Measurements from ENCODE around the gene C1orf74. TPM values are rescaled to one million over a fixed set of nuclear protein-coding genes. Genes with fewer than 3 reads are reported as not detected.
A peak's percentile ranks its signal among the peaks of the same experiment; 100 is the strongest.

Gene C1orf74
- total RNA-seq, 2 experiments from 2014 or later, result 3.7 to 4.3 TPM

DNA sequence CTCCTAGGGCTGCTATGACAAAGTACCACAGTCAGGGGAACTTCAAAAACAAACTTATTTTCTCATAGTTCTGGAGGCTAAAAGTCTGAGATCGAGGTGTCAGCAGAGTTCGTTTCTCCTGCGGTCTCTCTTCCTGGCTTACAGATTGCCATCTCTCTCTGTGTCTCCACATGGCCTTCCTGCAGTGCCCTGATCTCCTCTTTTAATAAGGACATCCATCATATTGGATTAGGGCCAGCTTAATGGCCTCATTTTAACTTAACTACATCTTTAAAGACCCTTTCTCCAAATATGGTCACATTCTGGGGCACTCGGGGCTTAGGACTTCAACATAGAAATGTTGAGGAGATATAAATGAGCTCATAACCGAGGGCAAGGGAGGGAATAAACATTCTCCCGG lies 12.2 kb downstream of the C1orf74 start:
- ChIA-PET POLR2A (interaction anchor here (1.2 kb wide), 1 partner anchor 16 kb away, joined by 4 read pairs; the partner anchor contains the start of gene TRAF3IP3), CTCF (interaction anchor here (0.7 to 2.7 kb wide), 6 partner anchors 15 to 189 kb away, joined by 3 to 13 read pairs (median 5); partner anchors contain the start of gene UTP25)
- intact Hi-C loops (cut with DNase I, micrococcal nuclease), result no loop called here
- peaks cover 46% of the 10 kb centered on the region for H3K36me3 Mint-ChIP-seq (ENCODE audit: low read depth)
- no peaks in the 10 kb centered on the region for H3K27me3 Mint-ChIP-seq
- H3K4me3 Mint-ChIP-seq, result no peak overlapping the region
- H3K9me3 Mint-ChIP-seq (ENCODE audit: low read depth), result no peaks in the 10 kb centered on the region
- DNase-seq (no peak), ATAC-seq (no peak)
- H3K4me1 Mint-ChIP-seq, result peaks cover 39% of the 10 kb centered on the region
- H3K27ac Mint-ChIP-seq, result no peak overlapping the region

- POLR2A ChIA-PET, result no interaction called here
- peaks cover 51% of the 10 kb centered on the region for H3K4me1 Mint-ChIP-seq
- H3K27ac Mint-ChIP-seq, result no peak overlapping the region
- H3K36me3 Mint-ChIP-seq (ENCODE audit: low read depth), result peaks cover 48% of the 10 kb centered on the region
- no peaks in the 10 kb centered on the region for H3K9me3 Mint-ChIP-seq (ENCODE audit: low read depth)
- ATAC-seq (no peak), DNase-seq (no peak)
- intact Hi-C loops (cut with DNase I, micrococcal nuclease), result no loop called here
- no peak overlapping the region for H3K4me3 Mint-ChIP-seq
- CTCF ChIA-PET, result interaction anchor here (0.7 to 5.7 kb wide), 5 partner anchors 14 to 169 kb away, joined by 3 to 75 read pairs (median 24); partner anchors contain the start of gene TRAF3IP3
- no peaks in the 10 kb centered on the region for H3K27me3 Mint-ChIP-seq
These were observed 13.5 kb downstream of the C1orf74 start for GRCh38 chr1:209770636-209771415.

DNA sequence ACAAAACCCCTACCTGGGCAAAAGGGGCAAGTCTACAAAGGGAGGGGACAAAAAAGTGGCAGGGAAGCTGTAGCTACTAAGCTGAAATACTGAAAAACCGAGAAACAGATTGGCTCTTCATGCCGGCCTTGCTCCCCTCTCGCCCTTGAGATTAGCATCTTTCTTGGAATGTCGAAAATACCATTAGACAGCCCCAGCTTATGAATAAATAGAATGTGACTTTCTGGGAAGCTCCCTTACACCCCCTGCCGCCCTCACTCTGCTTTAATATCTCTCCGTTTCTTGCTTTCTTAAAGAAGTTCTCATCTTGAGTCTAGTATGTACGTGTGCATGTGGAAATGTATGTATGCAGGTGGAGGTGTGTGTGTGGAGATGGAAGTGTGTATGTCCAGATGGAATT lies 14.4 kb downstream of the C1orf74 start:
- Mint-ChIP-seq H3K4me3 (no peak overlapping the region), H3K9me3 (ENCODE audit: low read depth) (no peaks in the 10 kb centered on the region), H3K4me1 (peaks cover 52% of the 10 kb centered on the region), H3K27me3 (no peaks in the 10 kb centered on the region), H3K27ac (no peak overlapping the region), H3K36me3 (ENCODE audit: low read depth) (peaks cover 46% of the 10 kb centered on the region)
- DNase-seq (no peak), ATAC-seq (no peak)
- CTCF ChIA-PET, result interaction anchor here (0.7 to 5.7 kb wide), 10 partner anchors 10 to 203 kb away, joined by 3 to 75 read pairs (median 10); partner anchors contain the start of genes C1orf74, TRAF3IP3 and UTP25
- intact Hi-C loops (cut with DNase I, micrococcal nuclease), result loop anchor here (1.0 to 5.0 kb wide), 4 partner anchors 14 to 562 kb away; partner anchors contain the start of gene C1orf74 (in 2 of the 2)
- POLR2A ChIA-PET, result interaction anchor here (0.6 to 3.2 kb wide), 5 partner anchors 14 to 630 kb away, joined by 3 to 28 read pairs (median 16); partner anchors contain the start of genes C1orf74 and TRAF3IP3

DNA sequence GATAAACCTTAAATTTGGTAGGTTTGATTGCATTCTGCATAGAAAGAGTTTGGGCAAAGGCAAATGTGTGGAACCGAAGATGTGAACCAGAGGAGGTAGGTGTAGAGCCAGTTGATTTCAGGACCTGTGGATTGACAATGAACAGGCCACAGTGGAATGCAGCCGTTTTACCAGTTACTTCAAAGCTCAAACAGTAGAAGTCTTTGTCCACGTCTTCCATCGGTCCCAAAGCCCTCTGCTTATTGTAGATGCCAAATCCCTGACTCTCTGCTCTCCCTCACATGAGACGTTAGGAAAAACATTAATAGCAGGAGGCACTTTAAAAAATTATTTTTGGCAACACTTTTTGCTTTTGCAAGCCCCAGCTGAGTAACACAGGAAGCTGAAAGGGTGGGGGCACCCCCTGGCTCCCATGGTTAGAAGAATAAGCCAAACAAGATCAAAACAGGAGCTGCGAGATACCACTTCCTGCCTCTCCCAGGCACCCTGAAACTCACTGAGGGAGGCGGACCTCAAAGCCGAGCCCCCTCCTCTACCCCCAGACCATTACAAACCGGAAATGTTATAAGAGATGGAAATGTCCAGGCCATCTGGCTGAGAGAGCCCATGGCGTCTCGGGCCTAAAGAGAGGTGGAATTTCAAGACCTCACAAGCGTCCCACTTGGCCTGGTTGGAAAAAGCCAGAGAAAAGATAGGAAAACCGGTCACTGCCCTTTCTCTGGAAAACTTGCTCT lies 15.0 kb downstream of the C1orf74 start:
- ChIA-PET CTCF (interaction anchor here (0.6 to 5.7 kb wide), 12 partner anchors 9 to 203 kb away, joined by 3 to 75 read pairs (median 8); partner anchors contain the start of genes C1orf74, TRAF3IP3 and UTP25), POLR2A (interaction anchor here (0.6 to 3.2 kb wide), 7 partner anchors 11 to 631 kb away, joined by 3 to 28 read pairs (median 16); partner anchors contain the start of genes C1orf74 and TRAF3IP3)
- Mint-ChIP-seq H3K27ac (no peak overlapping the region), H3K27me3 (no peaks in the 10 kb centered on the region), H3K9me3 (ENCODE audit: low read depth) (no peaks in the 10 kb centered on the region), H3K4me3 (no peak overlapping the region), H3K36me3 (ENCODE audit: low read depth) (peaks cover 44% of the 10 kb centered on the region), H3K4me1 (peaks cover 48% of the 10 kb centered on the region)
- ATAC-seq, result peak; percentile 67
- intact Hi-C loops (cut with DNase I, micrococcal nuclease), result loop anchor here (1.0 to 5.0 kb wide), 4 partner anchors 15 to 563 kb away; partner anchors contain the start of gene C1orf74 (in 2 of the 2)
- peak; percentile 88 for DNase-seq

- Mint-ChIP-seq H3K9me3 (ENCODE audit: low read depth) (peaks cover 2% of the 10 kb centered on the region), H3K4me3 (no peak overlapping the region), H3K36me3 (ENCODE audit: low read depth) (peaks cover 50% of the 10 kb centered on the region), H3K4me1 (peaks cover 51% of the 10 kb centered on the region), H3K27ac (no peak overlapping the region), H3K27me3 (no peaks in the 10 kb centered on the region)
- CTCF ChIA-PET, result interaction anchor here (0.6 to 5.7 kb wide), 11 partner anchors 8 to 62 kb away, joined by 3 to 75 read pairs (median 9); partner anchors contain the start of genes C1orf74, TRAF3IP3 and UTP25
- DNase-seq, result peak; percentile 94
- POLR2A ChIA-PET, result interaction anchor here (0.8 to 3.2 kb wide), 7 partner anchors 10 to 79 kb away, joined by 3 to 28 read pairs (median 16); partner anchors contain the start of genes C1orf74 and TRAF3IP3
- intact Hi-C loops (cut with DNase I, micrococcal nuclease), result loop anchor here (1.0 to 5.0 kb wide), 4 partner anchors 12 to 564 kb away; partner anchors contain the start of gene TRAF3IP3 (in 2 of the 2)
- ATAC-seq, result peak; percentile 81
These were observed 16.0 kb downstream of the C1orf74 start for GRCh38 chr1:209768354-209768774.

GRCh38 chr1:209767706-209768105 lies 16.7 kb downstream of the C1orf74 start:
- Mint-ChIP-seq H3K4me3 (no peak overlapping the region), H3K27ac (no peak overlapping the region), H3K4me1 (peaks cover 56% of the 10 kb centered on the region), H3K9me3 (ENCODE audit: low read depth) (peaks cover 2% of the 10 kb centered on the region), H3K27me3 (no peaks in the 10 kb centered on the region), H3K36me3 (ENCODE audit: low read depth) (peaks cover 56% of the 10 kb centered on the region)
- ChIA-PET POLR2A (interaction anchor here (0.7 to 3.2 kb wide), 8 partner anchors 9 to 137 kb away, joined by 3 to 28 read pairs (median 11); partner anchors contain the start of genes C1orf74 and TRAF3IP3), CTCF (interaction anchor here (1.2 to 5.7 kb wide), 7 partner anchors 7 to 60 kb away, joined by 6 to 75 read pairs (median 24); partner anchors contain the start of genes C1orf74, TRAF3IP3 and UTP25)
- ATAC-seq (no peak), DNase-seq (no peak)
- intact Hi-C loops (cut with DNase I, micrococcal nuclease), result loop anchor here (1.0 to 5.0 kb wide), 4 partner anchors 11 to 565 kb away; partner anchors contain the start of gene TRAF3IP3 (in 2 of the 2)

GRCh38 chr1:209767096-209767495 lies 17.3 kb downstream of the C1orf74 start:
- Mint-ChIP-seq H3K27me3 (no peaks in the 10 kb centered on the region), H3K9me3 (ENCODE audit: low read depth) (peaks cover 2% of the 10 kb centered on the region), H3K36me3 (ENCODE audit: low read depth) (peaks cover 62% of the 10 kb centered on the region), H3K4me3 (no peak overlapping the region), H3K4me1 (peaks cover 63% of the 10 kb centered on the region), H3K27ac (no peak overlapping the region)
- ATAC-seq (peak; percentile 30), DNase-seq (no peak)
- intact Hi-C loops (cut with DNase I, micrococcal nuclease), result loop anchor here in 1 of 2 experiments (5.0 kb wide), 1 partner anchor 565 kb away; no protein-coding TSS in a partner anchor
- CTCF ChIA-PET, result interaction anchor here (3.5 to 5.7 kb wide), 4 partner anchors 11 to 61 kb away, joined by 11 to 75 read pairs (median 41); partner anchors contain the start of genes C1orf74, TRAF3IP3 and UTP25
- POLR2A ChIA-PET, result interaction anchor here (0.6 to 3.2 kb wide), 2 partner anchors 10 to 15 kb away, joined by 3 to 23 read pairs; no protein-coding TSS in a partner anchor

DNA sequence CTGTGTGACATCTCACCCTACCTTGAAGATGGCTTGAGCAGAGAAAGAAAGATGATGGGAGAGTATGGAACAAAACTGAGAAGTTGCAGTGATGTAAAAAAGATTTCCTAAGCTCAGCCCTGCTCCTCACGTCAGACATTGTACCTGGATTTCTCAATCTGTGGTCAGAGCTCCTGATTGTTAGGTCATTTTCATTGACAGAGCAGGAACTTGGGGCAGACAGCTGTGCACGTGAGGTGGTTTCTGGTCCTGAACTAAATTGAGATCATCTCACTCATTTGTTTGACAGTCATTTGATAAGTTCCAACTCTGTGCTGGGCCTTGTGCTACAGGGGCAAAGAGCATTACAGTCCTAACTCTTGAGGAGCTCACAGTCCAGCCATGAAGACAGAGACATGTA lies 18.3 kb downstream of the C1orf74 start:
- no peak for ATAC-seq
- Mint-ChIP-seq H3K9me3 (ENCODE audit: low read depth) (peaks cover 2% of the 10 kb centered on the region), H3K27ac (peak overlapping the region; percentile 94), H3K4me3 (peak overlapping the region; percentile 41), H3K36me3 (ENCODE audit: low read depth) (peaks cover 73% of the 10 kb centered on the region), H3K27me3 (no peaks in the 10 kb centered on the region), H3K4me1 (peaks cover 73% of the 10 kb centered on the region)
- ChIA-PET CTCF (interaction anchor here (0.6 to 5.7 kb wide), 7 partner anchors 9 to 93 kb away, joined by 3 to 75 read pairs (median 6); partner anchors contain the start of genes C1orf74 and TRAF3IP3), POLR2A (interaction anchor here (0.8 to 1.2 kb wide), 3 partner anchors 11 to 608 kb away, joined by 3 to 4 read pairs (median 4); no protein-coding TSS in a partner anchor)
- intact Hi-C loops (cut with DNase I, micrococcal nuclease), result loop anchor here in 1 of 2 experiments (5.0 kb wide), 1 partner anchor 566 kb away; no protein-coding TSS in a partner anchor
- DNase-seq, result peak; percentile 38

GRCh38 chr1:209761011-209761635 lies 23.2 kb downstream of the C1orf74 start:
- DNase-seq (no peak), ATAC-seq (no peak)
- H3K9me3 Mint-ChIP-seq (ENCODE audit: low read depth), result peaks cover 2% of the 10 kb centered on the region
- ChIA-PET POLR2A (no interaction called here), CTCF (interaction anchor here (1.1 to 2.7 kb wide), 5 partner anchors 8 to 613 kb away, joined by 3 to 12 read pairs (median 6); no protein-coding TSS in a partner anchor)
- intact Hi-C loops (cut with DNase I, micrococcal nuclease), result no loop called here
- H3K36me3 Mint-ChIP-seq (ENCODE audit: low read depth), result peaks cover 89% of the 10 kb centered on the region
- no peaks in the 10 kb centered on the region for H3K27me3 Mint-ChIP-seq
- peaks cover 71% of the 10 kb centered on the region for H3K4me1 Mint-ChIP-seq
- H3K4me3 Mint-ChIP-seq, result no peak overlapping the region
- peak overlapping the region; percentile 79 for H3K27ac Mint-ChIP-seq
